Mesothelial cell of epicardium (in vitro differentiated cells): Measurements from ENCODE around the gene IQCK. TPM values are rescaled to one million over a fixed set of nuclear protein-coding genes. Genes with fewer than 3 reads are reported as not detected.

Source experiments
- DNase-seq, 2 experiments: peaks; one replicate each; pipeline ENCODE4 v3.0.0; 2021; ENCODE audit warnings: low spot score in 2 of 2; ENCODE audit not compliant: unreplicated experiment in 2 of 2
- H3K27ac Mint-ChIP-seq: 2 replicates; pipeline ENCODE4 v1.8.0; 2021; ENCODE audit warnings: mixed read lengths
- H3K27me3 Mint-ChIP-seq: 2 replicates; pipeline ENCODE4 v1.8.0; 2021; ENCODE audit warnings: low read depth, mixed read lengths
- H3K36me3 Mint-ChIP-seq: 2 replicates; pipeline ENCODE4 v1.8.0; 2021; ENCODE audit warnings: mixed read lengths
- H3K4me1 Mint-ChIP-seq: 2 replicates; pipeline ENCODE4 v1.8.0; 2021; ENCODE audit warnings: mixed read lengths
- H3K4me3 Mint-ChIP-seq: 2 replicates; pipeline ENCODE4 v1.8.0; 2021; ENCODE audit warnings: mild to moderate bottlenecking, moderate library complexity, mixed read lengths
- H3K9me3 Mint-ChIP-seq: 2 replicates; pipeline ENCODE4 v1.8.0; 2021; ENCODE audit warnings: mixed read lengths
- total RNA-seq: library from RNA; stranded (reverse); gene quantifications from 3 replicates; pipeline ENCODE4 v1.2.1, GENCODE V29; 2021
- TF ChIP-seq, protein P1 (sequence below): fragments of 200-600 bp; sonication (generic); IDR thresholded peaks from one replicate; pipeline ENCODE4 v1.5.0; 2021; ENCODE audit warnings: antibody characterized with exemption; ENCODE audit not compliant: unreplicated experiment

The IQCK gene
- total RNA-seq, 1 donor from 2014 or later, result 16.0 TPM

DNA sequence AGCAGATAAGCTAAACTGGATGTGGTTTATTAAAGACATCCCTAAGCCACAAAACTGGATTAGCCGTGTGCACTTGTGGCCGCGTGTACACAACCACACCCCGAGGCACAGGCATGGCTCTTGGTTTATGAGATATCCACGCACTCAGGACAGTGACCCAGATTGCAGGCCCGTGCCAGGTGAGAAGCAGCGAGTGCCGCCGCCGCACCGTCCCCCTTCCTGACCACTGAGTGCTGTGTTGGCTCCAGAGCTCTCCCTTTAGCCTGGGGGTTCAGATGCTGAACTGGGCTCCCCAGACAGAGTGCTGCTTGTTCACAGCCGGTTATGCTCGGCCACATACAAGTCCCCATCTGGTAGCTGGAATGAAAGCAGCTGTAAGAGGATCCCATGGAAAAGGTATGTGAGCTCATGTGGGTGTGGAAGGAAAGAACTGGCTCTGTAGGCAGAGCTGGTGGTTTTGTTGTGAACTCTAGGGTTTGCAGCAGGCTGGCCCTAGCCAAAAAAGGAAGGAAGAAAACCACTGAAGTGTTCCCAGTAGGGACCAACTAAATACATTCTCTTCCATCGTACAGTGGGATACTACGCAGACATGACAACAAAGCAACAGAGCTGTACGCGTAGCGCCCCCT is 29.6 kb upstream of the IQCK start:
- Mint-ChIP-seq H3K27ac (peak overlapping the region; percentile 12), H3K4me1 (peaks cover 3% of the 10 kb centered on the region), H3K4me3 (no peak overlapping the region), H3K9me3 (peaks cover 14% of the 10 kb centered on the region), H3K27me3 (no peaks in the 10 kb centered on the region), H3K36me3 (peaks cover 54% of the 10 kb centered on the region)
- no peak for DNase-seq
- TF ChIP-seq, protein P1, sequence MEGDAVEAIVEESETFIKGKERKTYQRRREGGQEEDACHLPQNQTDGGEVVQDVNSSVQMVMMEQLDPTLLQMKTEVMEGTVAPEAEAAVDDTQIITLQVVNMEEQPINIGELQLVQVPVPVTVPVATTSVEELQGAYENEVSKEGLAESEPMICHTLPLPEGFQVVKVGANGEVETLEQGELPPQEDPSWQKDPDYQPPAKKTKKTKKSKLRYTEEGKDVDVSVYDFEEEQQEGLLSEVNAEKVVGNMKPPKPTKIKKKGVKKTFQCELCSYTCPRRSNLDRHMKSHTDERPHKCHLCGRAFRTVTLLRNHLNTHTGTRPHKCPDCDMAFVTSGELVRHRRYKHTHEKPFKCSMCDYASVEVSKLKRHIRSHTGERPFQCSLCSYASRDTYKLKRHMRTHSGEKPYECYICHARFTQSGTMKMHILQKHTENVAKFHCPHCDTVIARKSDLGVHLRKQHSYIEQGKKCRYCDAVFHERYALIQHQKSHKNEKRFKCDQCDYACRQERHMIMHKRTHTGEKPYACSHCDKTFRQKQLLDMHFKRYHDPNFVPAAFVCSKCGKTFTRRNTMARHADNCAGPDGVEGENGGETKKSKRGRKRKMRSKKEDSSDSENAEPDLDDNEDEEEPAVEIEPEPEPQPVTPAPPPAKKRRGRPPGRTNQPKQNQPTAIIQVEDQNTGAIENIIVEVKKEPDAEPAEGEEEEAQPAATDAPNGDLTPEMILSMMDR, result no peak

DNA sequence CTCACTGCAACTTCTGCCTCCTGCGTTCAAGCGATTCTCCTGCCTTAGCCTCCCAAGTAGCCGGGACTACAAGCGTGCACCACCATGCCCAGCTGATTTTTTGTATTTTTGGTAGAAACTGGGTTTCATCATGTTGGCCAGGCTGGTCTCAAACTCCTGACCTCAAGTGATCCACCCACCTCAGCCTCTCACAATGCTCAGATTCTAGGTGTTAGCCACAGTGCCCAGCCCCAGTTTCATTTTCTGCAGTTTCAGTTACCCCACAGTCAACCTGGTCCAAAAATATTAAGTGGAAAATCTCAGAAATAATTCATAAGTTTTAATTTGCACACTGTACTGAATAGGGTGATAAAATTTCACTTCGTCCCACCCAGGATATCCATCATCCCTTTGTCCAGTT is 28.7 kb upstream of the IQCK start:
- Mint-ChIP-seq H3K9me3 (peaks cover 11% of the 10 kb centered on the region), H3K36me3 (peaks cover 50% of the 10 kb centered on the region), H3K27ac (no peak overlapping the region)

GRCh38 chr16:19690196-19690595 is 27.9 kb upstream of the IQCK start:
- peaks cover 6% of the 10 kb centered on the region for H3K9me3 Mint-ChIP-seq
- peaks cover 3% of the 10 kb centered on the region for H3K4me1 Mint-ChIP-seq
- no peak overlapping the region for H3K27ac Mint-ChIP-seq
- peaks cover 45% of the 10 kb centered on the region for H3K36me3 Mint-ChIP-seq
- H3K4me3 Mint-ChIP-seq, result no peak overlapping the region
- DNase-seq, result no peak
- no peaks in the 10 kb centered on the region for H3K27me3 Mint-ChIP-seq
- TF ChIP-seq, protein P1, result no peak

More for the DNA sequence above, 28.7 kb upstream of the IQCK start:
- H3K4me3 Mint-ChIP-seq, result no peak overlapping the region
- H3K4me1 Mint-ChIP-seq, result peaks cover 3% of the 10 kb centered on the region
- TF ChIP-seq, protein P1, result no peak
- H3K27me3 Mint-ChIP-seq, result no peaks in the 10 kb centered on the region
- DNase-seq, result no peak

GRCh38 chr16:19691161-19691711 is 26.8 kb upstream of the IQCK start:
- H3K4me3 Mint-ChIP-seq, result no peak overlapping the region
- no peaks in the 10 kb centered on the region for H3K9me3 Mint-ChIP-seq
- H3K27me3 Mint-ChIP-seq, result no peaks in the 10 kb centered on the region
- H3K36me3 Mint-ChIP-seq, result peaks cover 37% of the 10 kb centered on the region
- TF ChIP-seq, protein P1, result no peak
- no peak overlapping the region for H3K27ac Mint-ChIP-seq
- no peak for DNase-seq
- peaks cover 6% of the 10 kb centered on the region for H3K4me1 Mint-ChIP-seq

DNA sequence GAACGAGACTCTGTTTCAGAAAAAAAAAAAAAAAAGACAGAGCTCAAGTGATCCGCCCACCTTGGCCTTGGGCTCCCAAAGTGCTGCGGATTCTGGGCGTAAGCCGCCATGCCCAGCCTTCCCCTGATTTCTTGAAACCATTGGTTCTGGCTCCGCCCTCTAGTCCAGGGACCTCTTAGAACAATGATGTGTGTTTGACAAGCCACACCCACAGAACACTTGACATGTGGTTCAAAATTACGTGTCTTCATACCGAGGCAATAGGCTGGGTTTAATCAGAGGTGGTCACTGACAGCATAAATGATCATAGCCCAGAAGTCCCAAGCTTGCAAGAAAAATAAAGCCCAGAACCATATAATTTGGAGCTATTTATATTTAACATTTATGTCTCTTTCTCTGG is 23.1 kb upstream of the IQCK start:
- Mint-ChIP-seq H3K9me3 (no peaks in the 10 kb centered on the region), H3K27ac (no peak overlapping the region), H3K36me3 (peaks cover 33% of the 10 kb centered on the region), H3K4me3 (no peak overlapping the region), H3K27me3 (no peaks in the 10 kb centered on the region), H3K4me1 (peaks cover 12% of the 10 kb centered on the region)
- TF ChIP-seq, protein P1, result no peak
- no peak for DNase-seq

DNA sequence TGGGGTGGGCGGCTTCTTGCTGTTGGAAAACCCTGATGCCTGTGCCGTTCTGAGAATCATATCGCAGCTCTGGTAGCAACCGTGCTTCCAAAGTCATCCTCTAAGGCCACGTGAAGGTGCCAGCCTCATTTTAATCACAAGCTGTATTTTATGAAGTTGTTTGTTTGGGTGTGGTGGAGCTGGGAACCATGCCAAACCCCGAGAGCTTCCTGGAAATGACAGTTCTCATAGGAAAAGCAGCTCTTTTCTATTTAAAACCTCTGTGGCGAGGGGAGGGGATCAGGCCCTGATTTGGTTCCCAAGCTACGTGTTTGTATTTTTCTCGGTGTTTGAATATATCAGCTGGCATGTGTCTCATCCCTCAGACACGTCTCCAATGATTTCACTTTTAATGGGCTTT is 21.7 kb upstream of the IQCK start:
- no peaks in the 10 kb centered on the region for H3K27me3 Mint-ChIP-seq
- peak overlapping the region; percentile 36 for H3K27ac Mint-ChIP-seq
- H3K4me3 Mint-ChIP-seq, result no peak overlapping the region
- DNase-seq, result no peak
- peaks cover 36% of the 10 kb centered on the region for H3K36me3 Mint-ChIP-seq
- no peaks in the 10 kb centered on the region for H3K9me3 Mint-ChIP-seq
- TF ChIP-seq, protein P1, result no peak
- H3K4me1 Mint-ChIP-seq, result peaks cover 24% of the 10 kb centered on the region
